Measurements from ENCODE around the gene BAIAP2L2.

The BAIAP2L2 gene

GRCh38 chr22:38051261-38051660 lies 59.2 kb downstream of the BAIAP2L2 start:
- TF ChIP-seq, protein P1, sequence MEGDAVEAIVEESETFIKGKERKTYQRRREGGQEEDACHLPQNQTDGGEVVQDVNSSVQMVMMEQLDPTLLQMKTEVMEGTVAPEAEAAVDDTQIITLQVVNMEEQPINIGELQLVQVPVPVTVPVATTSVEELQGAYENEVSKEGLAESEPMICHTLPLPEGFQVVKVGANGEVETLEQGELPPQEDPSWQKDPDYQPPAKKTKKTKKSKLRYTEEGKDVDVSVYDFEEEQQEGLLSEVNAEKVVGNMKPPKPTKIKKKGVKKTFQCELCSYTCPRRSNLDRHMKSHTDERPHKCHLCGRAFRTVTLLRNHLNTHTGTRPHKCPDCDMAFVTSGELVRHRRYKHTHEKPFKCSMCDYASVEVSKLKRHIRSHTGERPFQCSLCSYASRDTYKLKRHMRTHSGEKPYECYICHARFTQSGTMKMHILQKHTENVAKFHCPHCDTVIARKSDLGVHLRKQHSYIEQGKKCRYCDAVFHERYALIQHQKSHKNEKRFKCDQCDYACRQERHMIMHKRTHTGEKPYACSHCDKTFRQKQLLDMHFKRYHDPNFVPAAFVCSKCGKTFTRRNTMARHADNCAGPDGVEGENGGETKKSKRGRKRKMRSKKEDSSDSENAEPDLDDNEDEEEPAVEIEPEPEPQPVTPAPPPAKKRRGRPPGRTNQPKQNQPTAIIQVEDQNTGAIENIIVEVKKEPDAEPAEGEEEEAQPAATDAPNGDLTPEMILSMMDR (IDR thresholded peaks at IDR 0.05): no peak

DNA sequence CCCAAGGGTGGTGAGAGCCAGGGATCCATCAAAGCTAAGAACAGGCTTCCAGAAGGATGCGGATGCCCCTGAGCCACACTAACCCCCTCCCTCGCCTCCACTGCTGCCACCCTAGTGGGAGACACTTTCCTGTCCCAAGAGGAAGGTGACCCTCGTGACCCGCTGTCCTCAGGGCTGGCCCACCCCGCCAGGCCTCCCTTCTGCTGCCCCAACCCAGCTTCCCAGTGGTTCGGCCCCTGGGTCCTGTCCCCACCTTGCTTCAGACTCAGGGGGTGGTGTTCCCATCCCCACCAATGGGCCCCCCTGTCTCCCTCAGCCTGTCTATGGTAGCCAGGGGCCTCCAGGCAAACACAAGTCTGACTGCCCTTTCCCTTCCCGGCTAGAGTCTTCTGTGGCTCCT lies 59.8 kb downstream of the BAIAP2L2 start:
- TF ChIP-seq, protein P1 (IDR thresholded peaks at IDR 0.05): no peak

DNA sequence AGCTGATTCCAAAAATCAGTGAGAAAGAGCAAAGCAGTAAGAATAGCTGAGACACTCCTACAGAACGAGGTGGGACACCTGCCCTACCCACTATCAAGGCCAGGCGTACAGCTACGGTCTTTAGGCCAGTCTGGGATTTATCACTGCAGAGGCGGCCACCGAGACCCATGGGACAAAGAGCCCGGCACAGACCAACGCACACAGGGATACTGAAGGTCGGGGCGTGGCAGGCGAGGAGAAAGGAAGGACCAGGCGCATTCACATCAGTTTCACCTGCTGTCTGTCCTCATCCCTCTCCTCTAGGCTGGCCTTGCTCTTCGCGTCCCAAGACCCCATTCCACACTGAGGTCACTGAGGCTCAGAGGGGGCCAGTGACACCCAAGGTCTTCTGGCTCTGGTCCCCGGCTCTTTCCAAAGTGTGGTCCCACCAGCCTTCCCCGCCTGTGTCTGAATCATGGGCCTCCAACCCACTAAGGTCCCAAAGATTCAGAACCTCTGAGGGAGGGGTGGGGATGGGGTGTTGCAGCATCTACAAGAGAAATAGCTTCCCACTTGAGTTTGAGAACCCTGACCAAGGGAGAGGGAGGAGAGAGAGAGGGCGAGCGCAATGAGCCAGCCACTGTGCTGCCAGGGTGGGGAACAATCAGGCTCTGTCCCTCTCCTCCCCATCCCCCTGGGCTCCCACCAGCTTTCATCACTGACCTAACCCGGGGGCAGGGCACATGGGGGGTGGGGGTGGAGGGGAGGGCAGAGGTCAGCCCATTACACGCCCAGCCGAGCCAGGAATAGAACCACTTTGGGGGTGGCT lies 60.5 kb downstream of the BAIAP2L2 start:
- TF ChIP-seq, protein P1 (IDR thresholded peaks at IDR 0.05): no peak

- TF ChIP-seq, protein P1 (IDR thresholded peaks at IDR 0.05): no peak
These were observed 64.3 kb downstream of the BAIAP2L2 start for GRCh38 chr22:38046070-38046748.

GRCh38 chr22:38043151-38044039 lies 67.1 kb downstream of the BAIAP2L2 start:
- TF ChIP-seq, protein P1 (IDR thresholded peaks at IDR 0.05): no peak

DNA sequence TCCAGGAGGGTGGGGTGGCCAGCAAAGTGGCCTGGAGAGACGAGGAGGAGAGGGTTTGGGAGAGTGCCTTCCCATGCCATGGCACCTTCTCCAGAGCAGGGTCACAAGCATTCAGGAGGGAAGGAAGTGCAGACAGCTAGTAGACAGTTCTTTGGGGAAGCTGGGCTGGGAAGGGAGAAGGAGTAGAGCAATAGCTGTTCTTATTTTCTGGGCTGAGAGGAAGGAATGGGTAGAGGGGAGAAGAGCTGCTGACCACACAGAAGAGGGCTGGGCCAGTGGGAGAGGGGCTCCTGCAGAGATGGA lies 68.0 kb downstream of the BAIAP2L2 start:
- TF ChIP-seq, protein P1 (IDR thresholded peaks at IDR 0.05): no peak

DNA sequence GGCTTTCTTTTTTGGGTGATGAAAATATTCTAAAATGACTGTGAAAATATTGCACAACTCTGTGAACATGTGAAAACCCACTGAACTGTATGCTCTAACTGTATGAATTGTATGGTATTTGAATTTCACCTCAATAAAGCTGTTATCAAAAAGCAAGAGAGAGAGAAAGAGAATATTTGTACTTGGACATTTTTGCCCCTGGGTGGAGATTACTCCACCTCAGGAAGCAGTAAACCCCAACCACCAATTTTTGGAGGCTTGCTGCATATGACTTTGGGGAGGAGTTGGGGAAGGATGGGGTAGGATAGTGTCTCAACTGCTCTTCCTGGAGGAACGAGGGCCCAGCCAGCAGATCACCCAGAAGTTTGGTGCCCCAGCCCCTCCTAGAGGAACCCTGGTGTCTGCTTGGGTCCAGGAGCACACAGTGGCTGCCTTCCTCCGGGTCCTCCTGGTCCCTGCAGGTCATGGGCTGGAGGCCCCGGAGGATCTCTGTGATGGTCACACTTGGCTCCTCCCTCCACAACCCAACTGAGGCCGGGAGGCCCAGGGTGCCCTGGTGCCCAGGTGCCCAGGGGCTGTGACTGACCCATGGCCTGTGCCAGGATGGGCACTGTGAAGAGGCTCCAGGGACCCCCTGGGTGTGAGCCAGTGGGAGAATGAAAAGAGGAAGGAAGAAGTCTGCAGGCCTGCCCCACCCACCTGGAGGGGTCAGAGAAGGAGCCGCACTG lies 68.6 kb downstream of the BAIAP2L2 start:
- TF ChIP-seq, protein P1 (IDR thresholded peaks at IDR 0.05): no peak

All from LNCAP (cell line).